ENCODE data around the gene DDX4.

DDX4 gene

DNA sequence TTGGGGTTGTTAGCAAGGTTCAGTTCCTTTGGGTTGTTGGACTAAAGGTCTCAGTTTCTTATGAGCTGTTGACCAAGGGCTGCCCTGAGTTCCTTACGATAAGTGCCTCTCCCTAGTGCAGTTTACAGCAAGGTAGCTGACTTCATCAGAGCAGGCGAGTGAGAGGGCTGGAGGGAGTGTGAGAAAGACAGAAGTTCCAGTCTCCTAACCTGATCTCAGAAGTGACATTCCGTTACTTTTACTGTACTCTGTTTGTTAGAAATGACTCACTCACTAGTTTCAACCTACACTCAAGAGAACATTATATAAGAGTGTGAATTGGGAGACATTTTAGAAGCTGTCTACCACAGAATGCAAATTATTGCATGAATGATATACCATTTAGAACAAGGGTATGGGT is 92.1 kb downstream of the DDX4 start:
- DNase-seq = no peak

DNA sequence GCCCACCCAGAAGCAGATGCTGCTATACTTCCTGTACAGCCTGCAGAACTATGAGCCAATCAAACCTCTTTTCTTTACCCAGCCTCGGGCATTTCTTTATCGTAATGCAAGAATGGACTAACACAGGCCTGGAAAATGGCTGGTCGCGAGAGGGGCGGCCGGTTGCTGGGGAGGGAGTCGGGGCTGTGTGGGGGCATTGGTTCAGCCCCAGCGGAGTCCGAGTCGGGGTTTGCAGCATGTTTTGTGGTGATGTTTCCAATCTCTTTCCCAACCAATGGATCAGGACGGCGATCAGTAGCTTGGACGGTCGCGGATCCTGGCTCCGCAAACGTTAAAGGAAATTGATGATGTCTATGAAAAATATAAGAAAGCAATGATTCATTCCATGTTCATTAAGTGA is 94.6 kb downstream of the DDX4 start:
- DNase-seq = no peak

DNA sequence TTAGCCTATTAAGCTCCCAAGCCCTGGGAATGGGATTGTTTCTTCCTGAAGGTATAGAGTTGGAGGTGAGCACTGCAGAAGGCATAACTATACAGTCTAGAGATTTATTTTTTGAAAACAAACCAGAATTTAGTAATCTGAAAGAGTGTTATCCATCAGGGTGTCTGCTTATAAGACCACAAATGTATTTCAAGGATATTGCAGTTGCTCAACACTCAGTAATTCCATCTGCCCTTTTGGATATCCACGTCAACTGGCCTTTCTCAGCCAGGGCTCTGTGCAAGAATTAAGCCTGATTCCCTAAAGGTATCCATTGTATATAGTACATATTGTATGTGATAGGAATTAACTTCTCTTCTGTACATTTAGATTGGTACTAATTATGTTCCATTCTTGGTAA is 98.3 kb downstream of the DDX4 start:
- no peak for DNase-seq

DNA sequence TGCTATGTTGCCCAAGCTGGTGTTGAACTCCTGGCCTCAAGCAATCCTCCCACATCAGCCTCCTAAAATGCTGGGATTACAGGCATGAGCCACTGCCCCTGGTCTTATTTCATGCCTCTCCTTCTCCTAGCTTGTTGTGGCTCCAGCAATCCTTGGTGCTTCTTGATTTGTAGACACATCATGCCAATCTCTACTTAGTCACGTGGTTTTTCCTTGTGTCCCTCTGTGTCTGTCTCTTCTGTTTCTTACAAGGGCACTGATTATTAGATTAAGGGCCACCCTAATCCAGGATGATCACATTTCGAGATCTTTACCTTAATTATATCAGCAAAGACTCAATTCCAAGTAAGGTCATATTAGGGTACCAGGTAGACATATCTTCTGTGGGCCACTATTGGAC is 104.1 kb downstream of the DDX4 start:
- DNase-seq = no peak

DNA sequence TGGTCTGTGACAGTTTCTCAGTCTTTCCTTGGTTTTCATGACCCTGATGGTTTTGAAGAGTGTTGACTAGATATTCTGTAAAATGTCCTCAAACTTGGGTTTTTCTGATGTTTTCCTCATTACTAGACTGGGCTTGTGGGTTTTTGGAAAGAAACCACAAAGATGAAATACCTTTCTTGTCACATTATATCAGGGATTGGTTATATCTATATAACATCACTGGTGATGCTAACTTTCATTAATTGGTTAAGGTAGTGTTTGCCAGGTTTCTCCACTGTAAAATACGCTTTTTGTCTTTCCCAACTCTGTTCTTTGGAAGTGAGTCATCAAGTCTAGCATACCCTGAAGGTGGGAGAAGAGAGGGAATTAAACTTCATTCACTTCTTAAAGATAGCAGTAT is 110.0 kb downstream of the DDX4 start:
- no peak for DNase-seq

DNA sequence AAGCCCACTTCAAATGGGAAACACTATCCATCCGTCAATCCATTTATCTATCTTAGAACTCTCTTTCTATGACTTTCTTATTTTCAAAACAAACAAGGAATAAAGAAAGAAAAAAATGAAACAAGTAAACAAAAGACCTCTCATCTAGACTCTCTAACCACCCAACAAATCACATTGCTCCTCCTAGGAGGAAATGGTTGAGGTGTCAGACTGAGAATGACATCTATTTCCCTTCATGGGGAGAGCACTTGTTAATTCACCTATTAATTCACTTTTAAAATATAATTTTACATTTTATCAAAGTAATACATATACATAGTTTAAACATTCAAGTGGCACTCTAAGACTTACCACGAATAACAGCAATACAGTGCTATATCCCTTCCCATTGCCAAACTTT is 110.9 kb downstream of the DDX4 start:
- DNase-seq = no peak

DNA sequence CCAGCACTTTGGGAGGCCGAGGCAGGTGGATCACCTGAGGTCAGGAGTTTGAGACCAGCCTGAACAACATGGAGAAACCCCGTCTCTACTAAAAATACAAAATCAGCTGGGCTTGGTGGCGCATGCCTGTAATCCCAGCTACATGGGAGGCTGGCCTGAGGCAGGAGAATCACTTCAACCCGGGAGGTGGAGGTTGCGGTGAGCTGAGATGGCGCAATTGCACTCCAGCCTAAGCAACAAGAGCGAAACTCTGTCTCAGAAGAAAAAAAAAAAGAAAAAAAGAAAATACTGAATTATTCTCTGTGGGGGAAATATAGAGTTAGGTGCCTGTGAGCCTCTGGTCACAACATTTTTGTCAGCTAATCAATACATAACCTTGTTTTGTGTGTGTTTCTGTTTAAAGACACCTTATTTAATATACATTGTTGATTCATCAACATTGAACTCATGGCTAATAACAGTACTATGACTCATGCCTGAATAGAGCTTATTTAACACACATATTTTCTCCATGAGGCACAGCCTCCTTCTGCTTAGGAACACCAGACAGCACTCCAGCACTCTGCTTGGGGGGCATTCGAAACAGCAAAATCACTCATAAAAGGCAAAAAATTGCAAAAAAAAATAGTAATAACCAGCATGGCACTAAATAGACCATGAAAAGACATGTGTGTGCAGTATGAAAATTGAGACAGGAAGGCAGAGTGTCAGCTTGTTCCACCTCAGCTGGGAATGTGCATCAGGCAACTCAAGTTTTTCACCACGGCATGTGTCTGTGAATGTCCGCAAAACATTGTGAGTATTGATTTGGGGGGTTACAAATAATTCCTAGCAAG is 113.2 kb downstream of the DDX4 start, which contains the start of gene IL31RA:
IL31RA (plus strand) TSS at position 519 of the 836 bp plus-strand sequence; CDS start at position 733, 214 bp downstream.
- DNase-seq = no peak

DNA sequence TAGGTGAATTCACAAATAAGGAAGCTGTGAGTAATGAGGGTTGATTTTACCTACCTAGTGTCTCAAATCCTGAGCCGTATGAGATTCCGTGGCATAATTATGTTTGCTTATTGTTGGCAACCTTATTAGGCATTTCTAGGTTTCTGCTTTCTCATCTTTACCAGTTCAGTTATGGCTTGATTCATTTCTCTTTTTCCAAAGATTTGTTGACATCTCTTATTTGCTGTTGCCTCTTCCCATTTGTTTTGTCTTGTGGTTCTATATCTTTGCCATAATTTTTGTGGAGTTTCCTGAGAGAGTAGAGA is 113.8 kb downstream of the DDX4 start:
- DNase-seq = no peak

DNA sequence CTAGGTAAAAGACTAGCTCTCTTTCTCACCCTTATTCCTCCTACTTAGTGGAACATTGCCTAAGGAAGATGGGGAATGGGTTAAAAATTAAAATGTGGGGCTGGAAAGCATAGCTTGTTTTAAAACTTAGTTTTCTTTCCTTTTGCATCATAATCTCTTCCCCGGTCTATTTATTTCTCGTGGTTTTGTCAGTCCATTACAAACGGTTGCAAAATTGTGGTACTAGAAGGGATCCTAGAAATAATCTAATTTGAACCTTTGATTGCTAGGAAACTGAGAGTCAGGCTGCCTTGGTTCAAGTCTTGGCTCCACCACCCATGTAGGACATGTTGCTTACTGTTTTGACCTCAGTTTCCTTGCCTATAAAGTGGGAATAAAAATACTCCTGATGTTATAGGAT is 114.6 kb downstream of the DDX4 start:
- DNase-seq = no peak

DNA sequence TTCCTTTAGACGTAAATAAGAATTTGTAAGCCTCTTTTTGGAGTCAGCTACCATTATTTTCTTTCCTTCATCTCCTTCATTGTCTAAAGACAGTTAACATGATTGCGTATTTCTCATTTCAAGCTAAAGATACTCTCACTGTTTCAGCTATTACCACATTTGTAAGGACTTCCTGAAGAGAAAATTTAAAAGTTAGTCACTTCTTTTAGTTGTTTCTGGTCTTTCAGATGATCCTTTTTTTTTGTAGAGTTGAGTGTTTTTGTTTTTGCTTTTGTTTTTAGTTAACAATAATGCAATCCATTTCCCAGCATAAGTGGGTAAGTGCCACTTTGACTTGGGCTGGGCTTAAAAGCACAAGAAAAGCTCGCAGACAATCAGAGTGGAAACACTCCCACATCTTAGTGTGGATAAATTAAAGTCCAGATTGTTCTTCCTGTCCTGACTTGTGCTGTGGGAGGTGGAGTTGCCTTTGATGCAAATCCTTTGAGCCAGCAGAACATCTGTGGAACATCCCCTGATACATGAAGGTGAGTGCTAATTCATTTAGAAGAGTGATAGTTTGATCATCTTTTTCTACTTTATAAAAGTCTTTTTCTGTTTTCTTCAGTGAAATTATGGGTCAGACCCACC is 115.3 kb downstream of the DDX4 start:
- DNase-seq = no peak

DNA sequence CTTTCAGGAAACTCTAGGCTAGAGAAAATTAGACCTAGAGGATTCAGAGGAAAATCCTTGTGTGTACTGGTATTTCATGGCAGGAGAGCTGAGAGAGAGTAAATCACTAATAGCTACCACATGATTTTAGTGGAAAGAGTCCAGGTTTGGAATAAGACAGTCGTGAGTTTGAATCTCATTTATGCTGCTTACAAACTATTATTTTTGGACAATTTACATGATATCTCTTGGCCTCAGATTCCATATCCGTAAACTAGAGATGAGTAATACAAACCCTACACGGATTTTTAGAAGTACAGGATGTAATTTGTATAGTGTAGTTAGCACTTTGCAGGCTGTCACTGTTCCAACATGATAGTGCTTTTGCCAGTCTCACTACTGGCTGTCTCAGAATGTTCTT is 116.0 kb downstream of the DDX4 start:
- no peak for DNase-seq

DNA sequence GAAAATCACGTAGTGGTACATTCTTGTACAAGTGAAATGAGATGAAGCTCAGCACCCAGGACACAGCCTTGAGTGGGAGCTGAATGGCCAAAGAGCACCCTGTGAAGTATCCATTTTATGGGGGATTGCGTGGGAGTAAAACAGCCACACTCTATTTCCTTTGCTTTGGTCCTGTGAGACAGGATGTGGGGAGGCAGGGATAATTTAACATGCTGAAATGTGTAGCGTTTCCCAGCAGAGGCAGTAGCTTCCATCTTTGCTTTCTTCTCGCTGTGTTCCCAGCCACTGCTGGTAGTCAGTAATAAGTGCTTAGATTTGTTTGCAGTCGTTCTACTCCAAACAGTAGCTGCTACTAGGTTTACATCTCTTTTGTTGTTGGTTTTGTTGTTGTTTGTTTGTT is 117.6 kb downstream of the DDX4 start:
- DNase-seq = no peak

DNA sequence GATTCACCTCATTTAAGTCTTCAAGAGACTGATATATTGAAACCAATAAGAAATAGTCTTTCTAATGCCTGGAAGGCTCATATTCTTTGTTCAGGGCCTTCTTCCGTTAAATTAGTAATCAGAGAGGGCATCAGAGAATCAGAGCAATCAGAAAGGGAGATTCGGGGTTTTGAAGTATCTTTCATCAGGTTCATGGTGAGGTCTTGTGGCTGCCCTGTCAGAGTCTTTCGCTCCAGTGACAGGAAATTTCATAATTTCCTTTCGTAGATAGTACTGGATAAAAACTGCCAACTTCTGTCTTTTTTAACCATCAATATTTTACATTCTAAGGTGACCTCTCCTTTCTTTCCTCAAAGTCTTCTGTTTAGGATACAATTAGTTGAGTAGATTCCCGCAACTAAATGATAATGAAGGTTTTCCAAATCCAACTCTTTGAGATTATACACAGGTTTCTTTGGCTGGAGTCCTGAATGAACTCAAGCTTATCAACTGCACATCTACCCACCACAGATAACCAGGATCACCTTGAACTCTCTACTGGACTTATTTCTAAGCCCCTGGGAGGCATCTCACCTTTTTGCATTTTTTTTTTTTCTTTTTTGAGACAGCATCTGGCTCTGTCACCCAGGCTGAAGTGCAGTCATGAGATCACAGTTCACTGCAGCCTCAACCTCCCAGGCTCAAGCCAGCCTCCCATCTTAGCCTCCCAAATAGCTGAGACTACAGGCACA is 118.8 kb downstream of the DDX4 start:
- DNase-seq = no peak

DNA sequence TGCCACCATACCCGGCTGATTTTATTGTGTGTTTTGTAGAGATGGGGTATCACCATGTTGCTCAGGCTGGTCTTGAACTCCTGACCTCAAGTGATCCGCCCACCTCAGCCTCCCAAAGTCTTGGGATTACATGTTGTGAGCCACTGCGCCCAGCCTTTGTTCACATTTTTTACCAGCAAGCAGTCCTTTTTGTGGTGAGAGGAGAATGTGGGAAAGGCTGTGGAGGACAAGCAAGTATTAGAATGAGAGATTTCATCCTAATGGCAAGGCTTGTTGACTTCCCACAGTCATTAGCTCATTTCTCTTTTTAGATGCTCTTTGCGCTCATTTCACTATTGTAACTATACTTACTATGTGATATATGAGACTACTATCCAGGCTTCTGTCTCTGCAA is 119.4 kb downstream of the DDX4 start:
- DNase-seq = no peak

DNA sequence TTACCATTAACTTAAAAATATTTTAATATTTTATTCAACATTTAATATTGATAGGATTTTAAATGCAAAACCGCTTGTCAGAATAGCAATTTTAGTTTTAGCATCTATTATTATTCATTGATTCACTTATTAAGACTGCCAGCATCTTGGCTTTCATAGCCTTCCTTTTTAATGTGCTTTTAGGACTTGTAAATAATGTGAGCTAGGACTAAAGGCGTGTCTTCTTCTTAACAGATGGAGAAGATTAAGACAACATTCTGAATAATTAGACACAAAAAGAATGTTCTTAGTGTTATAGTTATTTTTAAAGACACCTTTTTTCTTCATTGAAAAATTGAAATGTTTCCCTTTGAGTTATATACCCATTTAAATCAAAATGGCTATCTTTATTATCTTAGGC is 120.2 kb downstream of the DDX4 start:
- DNase-seq = no peak

DNA sequence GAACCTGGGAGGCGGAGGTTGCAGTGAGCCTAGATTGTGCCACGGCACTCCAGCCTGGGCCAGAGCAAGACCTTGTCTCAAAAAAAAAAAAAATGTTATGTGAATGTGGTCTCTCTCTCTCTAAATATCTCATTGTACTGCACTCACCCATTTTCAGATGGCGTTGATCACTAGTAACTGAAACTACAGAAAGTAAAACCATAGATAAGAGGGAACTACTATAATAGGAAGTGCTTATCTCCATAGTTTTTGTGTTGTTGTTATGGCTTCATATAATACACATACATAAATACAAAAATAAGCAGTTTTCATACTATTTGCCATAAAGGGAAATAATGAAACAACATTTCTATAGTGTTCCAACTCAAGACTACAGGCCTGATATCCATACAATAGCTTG is 122.4 kb downstream of the DDX4 start:
- no peak for DNase-seq

DNA sequence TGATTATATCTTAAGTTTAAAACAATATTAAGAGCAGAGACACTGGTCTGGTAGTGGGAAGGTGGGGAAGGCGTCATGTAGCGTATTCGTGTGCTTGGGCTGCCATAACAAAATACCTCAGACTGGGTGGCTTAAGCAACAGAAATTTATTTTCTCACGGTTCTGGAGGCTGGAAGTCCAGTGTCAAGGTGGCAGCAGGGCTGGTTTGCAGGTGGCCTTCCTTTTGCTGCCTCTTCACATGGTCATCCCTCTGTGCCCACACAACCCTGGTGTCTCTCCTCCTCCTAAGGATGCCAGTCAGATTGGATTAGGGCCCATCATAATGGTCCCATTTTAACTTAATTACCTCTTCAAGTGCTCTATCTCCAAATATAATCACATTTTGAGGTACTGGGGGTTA is 122.8 kb downstream of the DDX4 start:
- no peak for DNase-seq

DNA sequence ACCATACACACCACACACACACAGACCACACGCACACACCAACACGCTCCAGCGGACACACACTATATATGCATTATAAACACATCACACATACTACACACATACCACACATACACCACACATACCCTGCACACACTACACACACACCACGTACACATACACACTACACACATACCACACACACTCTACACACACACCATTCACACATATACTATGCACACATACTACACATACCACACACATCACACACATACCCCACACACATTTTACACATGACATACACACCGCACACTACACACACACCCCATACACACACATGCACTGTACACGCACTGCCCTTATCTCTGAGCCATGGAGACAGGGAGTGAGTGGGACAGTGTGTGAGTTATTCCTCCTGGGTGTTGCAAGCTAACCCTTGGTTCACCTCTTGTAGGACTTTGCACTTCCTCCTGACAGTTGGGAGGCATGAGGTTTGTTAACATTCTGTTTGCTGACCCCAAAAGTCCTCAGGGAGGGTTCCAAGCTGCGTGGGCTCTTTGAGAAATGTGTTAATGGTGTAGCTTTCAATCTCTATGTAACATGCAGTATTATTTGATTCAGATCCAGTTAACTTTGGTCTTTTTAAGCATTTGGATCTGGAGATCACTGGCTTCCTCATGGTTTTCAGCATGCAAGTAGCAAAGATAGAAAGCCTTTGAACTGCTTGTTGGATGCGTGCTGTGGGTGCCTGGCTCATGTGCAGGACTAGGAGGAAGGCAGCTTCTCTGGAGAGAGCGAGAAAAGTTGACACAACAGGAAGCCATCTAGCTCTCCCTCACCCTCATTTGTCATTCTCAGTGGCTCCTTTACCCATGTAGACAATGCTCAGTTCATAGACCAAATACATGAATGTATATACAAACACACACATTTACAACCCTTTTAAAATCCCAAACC is 127.0 kb downstream of the DDX4 start:
- no peak for DNase-seq

DNA sequence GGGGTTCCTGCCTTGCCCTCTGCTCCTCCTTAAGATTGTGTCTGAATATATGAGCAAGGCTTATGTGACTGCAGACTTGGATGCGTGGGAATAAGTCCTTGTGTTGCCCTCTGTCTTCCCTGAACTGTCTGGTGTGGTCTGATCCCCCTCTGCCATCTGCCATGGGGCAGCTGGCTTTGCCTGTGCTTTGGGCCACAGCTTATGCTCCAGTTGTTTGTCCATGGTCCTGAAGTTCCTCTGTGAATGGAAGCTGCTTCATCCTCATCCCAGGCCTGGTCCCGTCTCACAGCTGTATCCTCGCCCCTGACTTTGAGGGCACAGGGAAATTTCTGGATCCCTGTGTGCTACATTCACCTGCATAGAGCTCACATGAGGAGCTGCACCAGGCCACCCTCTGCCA is 128.0 kb downstream of the DDX4 start:
- DNase-seq = no peak

DNA sequence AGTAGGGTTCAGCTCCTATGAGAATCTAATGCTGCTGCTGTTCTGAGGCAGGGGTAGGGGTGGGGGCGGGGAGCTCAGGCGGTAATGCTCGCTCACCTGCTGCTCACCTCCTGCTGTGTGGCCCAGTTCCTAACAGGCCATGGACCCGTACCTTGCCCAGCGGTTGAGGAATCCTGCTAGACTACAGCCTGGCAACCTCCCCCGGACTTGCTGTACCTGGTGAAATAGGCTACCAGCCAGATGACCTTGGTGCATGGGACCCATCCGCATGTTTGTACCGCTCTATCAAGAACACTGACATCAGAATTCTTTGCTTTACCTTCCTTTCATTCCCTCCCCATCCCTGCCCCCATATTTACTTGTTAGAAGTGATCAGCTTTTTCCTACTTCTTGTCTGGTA is 128.6 kb downstream of the DDX4 start:
- no peak for DNase-seq
